HepG2 (cell line): ENCODE measurements around the gene ZNF511. TPM values are rescaled to one million over a fixed set of nuclear protein-coding genes. Genes with fewer than 3 reads are reported as not detected.
A peak's percentile ranks its signal among the peaks of the same experiment; 100 is the strongest.

Experiments used
- ATAC-seq: fragments of 200-7000 bp; cut with Tn5 transposase; 3 replicates; pipeline ENCODE4 v1.9.1; 2020; ENCODE audit warnings: mild to moderate bottlenecking, moderate library complexity
- BruUV-seq: library from RNA; stranded (reverse); fragments of 400-500 nt; replicated peaks from 2 replicates; lab custom pipeline; 2021; lab: Mats Ljungman, UMichigan
- CTCF ChIA-PET: fragments of 300-600 bp; formaldehyde crosslinking; extraction: SDS; loops from one replicate; lab custom pipeline; 2021; ENCODE audit warnings: low total read pairs, inconsistent platforms, low intra/inter-chr PET ratio; lab: Yijun Ruan, JAX
- POLR2A ChIA-PET: fragments of 350-600 bp; sonication (Branson Sonifier 250); formaldehyde crosslinking; loops from one replicate; lab custom pipeline; 2020; ENCODE audit warnings: antibody characterized with exemption, inconsistent platforms; lab: Yijun Ruan, JAX
- DNase-seq: peaks from one replicate; pipeline ENCODE4 v3.0.0-alpha.2; 2015; ENCODE audit warnings: low spot score
- FAIRE-seq: peaks from 3 replicates; lab custom pipeline; 2011; peaks lifted over from hg19 to GRCh38; lab: Jason Lieb, UNC
- H2AFZ ChIP-seq: one replicate; pipeline ENCODE4 v1.6.1; 2011; ENCODE audit warnings: low read length, inconsistent platforms
- H3K27ac ChIP-seq: fragments of 300-600 bp; 3 replicates; pipeline ENCODE4 v1.8.0; 2011; ENCODE audit warnings: mixed run types, mild to moderate bottlenecking, mixed read lengths, low read length, inconsistent platforms; ENCODE audit not compliant: insufficient read depth; ENCODE audit errors: extremely low read length
- H3K27me3 ChIP-seq, 2 experiments: fragments of 200-600 bp in 1 of 2; 2 replicates in 1 of 2; 3 replicates in 1 of 2; pipeline versions ENCODE4 v1.6.0 to v1.8.0; 2011; ENCODE audit warnings: low read length in 2 of 2, mild to moderate bottlenecking in 2 of 2, moderate library complexity in 2 of 2, inconsistent platforms in 1 of 2; ENCODE audit not compliant: insufficient read depth in 2 of 2, control insufficient read depth in 1 of 2
- H3K36me3 ChIP-seq, 2 experiments: fragments of 200-600 bp in 1 of 2; replicated peaks in 1 of 2; 2 replicates in 1 of 2; 3 replicates in 1 of 2; pipeline versions ENCODE4 v1.5.1 to v1.8.0; 2011; ENCODE audit warnings: low read length in 2 of 2, inconsistent platforms in 1 of 2; ENCODE audit not compliant: insufficient read depth in 2 of 2, control insufficient read depth in 1 of 2
- H3K4me1 ChIP-seq: 2 replicates; pipeline ENCODE4 v1.5.1; 2012; ENCODE audit warnings: low read length, inconsistent platforms; ENCODE audit not compliant: insufficient read depth
- H3K4me2 ChIP-seq: 2 replicates; pipeline ENCODE4 v1.6.0; 2011; ENCODE audit warnings: low read depth, low read length, inconsistent platforms
- H3K4me3 ChIP-seq, 3 experiments: fragments of 200-600 bp in 1 of 3; sonication (generic), shearing (Covaris generic) in 1 of 3; replicated peaks in 1 of 3; 2 replicates each; pipeline ENCODE4 v1.5.1; 2011 to 2016; ENCODE audit warnings: low read length in 3 of 3, inconsistent platforms in 2 of 3, low read depth in 2 of 3, mild to moderate bottlenecking in 2 of 3, control low read depth in 1 of 3, mixed read lengths in 1 of 3; ENCODE audit not compliant: insufficient read depth in 1 of 3
- H3K79me2 ChIP-seq: one replicate; pipeline ENCODE4 v1.6.1; 2011; ENCODE audit warnings: low read length, inconsistent platforms; ENCODE audit not compliant: insufficient read depth
- H3K9ac ChIP-seq: 2 replicates; pipeline ENCODE4 v1.6.0; 2011; ENCODE audit warnings: mild to moderate bottlenecking, low read depth, low read length, inconsistent platforms; ENCODE audit not compliant: insufficient read depth
- H3K9me3 ChIP-seq: 2 replicates; pipeline ENCODE4 v1.5.1; 2012; ENCODE audit warnings: mild to moderate bottlenecking, low read length
- H4K20me1 ChIP-seq: 2 replicates; pipeline ENCODE4 v1.6.0; 2011; ENCODE audit warnings: inconsistent platforms, mild to moderate bottlenecking, low read length, moderate library complexity; ENCODE audit not compliant: insufficient read depth
- ARID4A ChIP-seq: sonication (generic); formaldehyde crosslinking; IDR thresholded peaks from 2 replicates; pipeline ENCODE4 v1.5.0; 2020; ENCODE audit warnings: mild to moderate bottlenecking, missing genetic modification reagents, borderline replicate concordance
- GABPA ChIP-seq, 2 experiments: IDR thresholded peaks; 2 replicates each; pipeline ENCODE4 v1.6.1; 2011 to 2016; ENCODE audit warnings: low read depth in 2 of 2, low read length in 1 of 2, missing biosample characterization in 1 of 2, missing genetic modification characterization in 1 of 2
- KLF11 ChIP-seq: IDR thresholded peaks from 2 replicates; pipeline ENCODE4 v1.6.1; 2016; ENCODE audit warnings: missing compliant biosample characterization
- SMARCC2 ChIP-seq: fragments of 450-650 bp; IDR thresholded peaks from 2 replicates; pipeline ENCODE4 v1.6.1; 2017; ENCODE audit warnings: antibody characterized with exemption, mild to moderate bottlenecking
- STAT5B ChIP-seq: sonication (generic); formaldehyde crosslinking; IDR thresholded peaks from 2 replicates; pipeline ENCODE4 v1.4.0; 2020; ENCODE audit warnings: missing genetic modification reagents
- TBP ChIP-seq: sonication (generic); formaldehyde crosslinking; IDR thresholded peaks from 2 replicates; pipeline ENCODE4 v1.5.0; 2020; ENCODE audit warnings: missing genetic modification reagents
- ZNF646 ChIP-seq: sonication (generic); formaldehyde crosslinking; IDR thresholded peaks from 2 replicates; pipeline ENCODE4 v1.9.0; 2021; ENCODE audit warnings: mild to moderate bottlenecking, missing genetic modification reagents
- WGBS: methylation state at CpG from one replicate; pipeline ENCODE4 v1.1.6; 2017; ENCODE audit warnings: low lambda C conversion rate; 5-methylcytosine and 5-hydroxymethylcytosine counted together
- in situ Hi-C: cut with HindIII; loops from 2 replicates; pipeline ENCODE4 v1.10.0; 2017; ENCODE audit warnings: low pct_unique_long_range_greater_than_20kb; ENCODE audit not compliant: extremely low pct_ligation_motif_present
- intact Hi-C: fragments of 100-400 bp; cut with micrococcal nuclease; formaldehyde crosslinking; loops from one replicate; pipeline ENCODE4 v1.10.0; 2022; ENCODE audit not compliant: unreplicated experiment
- polyA plus RNA-seq, 8 experiments: library from polyadenylated mRNA; depleted of rRNA in 3 of 8; stranded (reverse) in 7 of 8; unstranded in 1 of 8; fragments of >200 nt; fragmentation: Illumina TruSeq in 4 of 8; extraction: Trizol in 4 of 8; gene quantifications; 2 replicates each; pipeline versions ENCODE4 v1.2.1 to v1.2.3, GENCODE V29; 2011 to 2016; ENCODE audit warnings: low read depth in 4 of 8, missing spikeins in 1 of 8, mixed read lengths in 1 of 8; ENCODE audit not compliant: insufficient read depth in 1 of 8
- total RNA-seq, 5 experiments: library from RNA; depleted of rRNA; stranded (reverse); fragments of >200 nt; fragmentation: Illumina TruSeq; extraction: Trizol; gene quantifications; 2 replicates each; pipeline ENCODE4 v1.2.3, GENCODE V29; 2016; ENCODE audit warnings: low read depth in 1 of 5

ZNF511 gene
- total and polyA plus RNA-seq, 2 of the 13 experiments (the other 11 are each of a cell fraction or from before 2014, with no cell fraction given): 35.6 to 66.4 TPM

GRCh38 chr10:133259602-133259989 lies 49.1 kb upstream of the ZNF511 start:
- no peaks in the 10 kb centered on the region for H3K36me3 ChIP-seq
- H3K4me2 ChIP-seq: 0 out of 2 replicates have a peak overlapping the region, but pooled peaks have one; percentile 7
- H3K4me1 ChIP-seq: peaks cover 35% of the 10 kb centered on the region
- POLR2A ChIA-PET: no interaction called here
- CTCF ChIA-PET: no interaction called here
- no TSS peak for BruUV-seq
- TF ChIP-seq GABPA (IDR thresholded peaks at IDR 0.05; ENCODE audit: low read depth, low read length): no peak
- peak; percentile 3; the same call in 1 of the 2 replicates for TF ChIP-seq GABPA (CRISPR knock-in tag; IDR thresholded peaks at IDR 0.05; ENCODE audit: low read depth)
- no peak for TF ChIP-seq TBP (CRISPR knock-in tag)
- no peak for TF ChIP-seq ARID4A (CRISPR knock-in tag)
- TF ChIP-seq SMARCC2: no peak
- no peak for TF ChIP-seq STAT5B (CRISPR knock-in tag)
- TF ChIP-seq ZNF646 (CRISPR knock-in tag): no peak
- TF ChIP-seq KLF11 (CRISPR knock-in tag): no peak
- intact Hi-C loops: no loop called here
- H3K27me3 ChIP-seq: peaks cover 14 to 53% of the 10 kb centered on the region in 2 experiments
- DNase-seq (no peak), FAIRE-seq (no peak), ATAC-seq (no peak)
- H3K9ac ChIP-seq: no peak overlapping the region
- H2AFZ ChIP-seq: no peak overlapping the region
- no peak overlapping the region for H3K27ac ChIP-seq
- H3K79me2 ChIP-seq: no peaks in the 10 kb centered on the region
- in situ Hi-C loops: no loop called here
- H4K20me1 ChIP-seq: no peaks in the 10 kb centered on the region
- WGBS: 20% methylated on average over 10 of the region's 12 CpGs
- H3K9me3 ChIP-seq: no peaks in the 10 kb centered on the region
- H3K4me3 ChIP-seq: no peak overlapping the region
